HCT116 (cell line): ENCODE measurements around the gene ACOX3. TPM values are rescaled to one million over a fixed set of nuclear protein-coding genes. Genes with fewer than 3 reads are reported as not detected.

Experiments
- ATAC-seq: fragments of 200-7000 bp; cut with Tn5 transposase; 2 replicates; pipeline ENCODE4 v1.9.1; 2020; ENCODE audit warnings: mild to moderate bottlenecking, moderate library complexity
- BruUV-seq: library from RNA; stranded (reverse); fragments of 400-500 nt; replicated peaks from 2 replicates; lab custom pipeline; 2021; lab: Mats Ljungman, UMichigan
- CTCF ChIA-PET: fragments of 300-600 bp; sonication (Branson Sonifier 250); formaldehyde crosslinking; loops from one replicate; lab custom pipeline; 2021; ENCODE audit warnings: antibody characterized with exemption; lab: Charles Lee
- POLR2A ChIA-PET: fragments of 300-600, 350-600 bp; sonication (Branson Sonifier 250); formaldehyde crosslinking; loops from one replicate; lab custom pipeline; 2021; ENCODE audit warnings: antibody characterized with exemption; lab: Charles Lee
- RAD21 ChIA-PET, 2 experiments: fragments of 300-600 bp; sonication (Branson Sonifier 250); formaldehyde crosslinking; loops; one replicate each; lab custom pipeline; 2023; ENCODE audit warnings: low total read pairs in 2 of 2; ENCODE audit not compliant: uncharacterized antibody in 2 of 2, unreplicated experiment in 2 of 2, low non-redundant PET in 1 of 2; lab: Charles Lee
- DNase-seq: peaks from one replicate; pipeline ENCODE4 v3.0.0-alpha.2; 2010; ENCODE audit warnings: low read depth, low spot score
- H2AFZ ChIP-seq: fragments of 200-600 bp; shearing (Covaris generic), sonication (generic); 2 replicates; pipeline ENCODE4 v1.6.1; 2017; ENCODE audit warnings: low read depth, mixed run types, mixed read lengths, antibody characterized with exemption, low read length; ENCODE audit not compliant: poor library complexity, severe bottlenecking
- H3K27ac ChIP-seq: 2 replicates; pipeline ENCODE4 v1.5.1; 2012; ENCODE audit warnings: low read depth, low read length
- H3K27me3 ChIP-seq: fragments of 200-600 bp; sonication (generic); 2 replicates; pipeline ENCODE4 v1.6.1; 2016; ENCODE audit warnings: mixed run types, low read length, mixed read lengths; ENCODE audit not compliant: insufficient read depth
- H3K36me3 ChIP-seq, 2 experiments: fragments of 200-500 bp in 1 of 2; fragments of 200-600 bp in 1 of 2; sonication (Bioruptor generic) in 1 of 2; sonication (generic) in 1 of 2; 2 replicates each; pipeline versions ENCODE4 v1.5.1 to v1.6.1; 2014 to 2016; ENCODE audit warnings: low read length in 2 of 2, inconsistent platforms in 1 of 2, mixed read lengths in 1 of 2, mixed run types in 1 of 2; ENCODE audit not compliant: insufficient read depth in 2 of 2, control insufficient read depth in 1 of 2
- H3K4me1 ChIP-seq, 2 experiments: fragments of 200-600 bp in 1 of 2; sonication (generic) in 1 of 2; 2 replicates each; pipeline versions ENCODE4 v1.5.1 to v1.6.1; 2012 to 2017; ENCODE audit warnings: low read length in 2 of 2, inconsistent platforms in 1 of 2, mild to moderate bottlenecking in 1 of 2, mixed read lengths in 1 of 2, mixed run types in 1 of 2, moderate library complexity in 1 of 2; ENCODE audit not compliant: insufficient read depth in 2 of 2, control insufficient read depth in 1 of 2
- H3K4me2 ChIP-seq: fragments of 200-600 bp; sonication (generic); 2 replicates; pipeline ENCODE4 v1.6.1; 2017; ENCODE audit warnings: mixed run types, low read length, mixed read lengths
- H3K4me3 ChIP-seq, 2 experiments: fragments of 200-600 bp in 1 of 2; sonication (generic) in 1 of 2; replicated peaks in 1 of 2; 2 replicates each; pipeline ENCODE4 v1.5.1; 2011 to 2016; ENCODE audit warnings: low read length in 2 of 2, control low read depth in 1 of 2, low read depth in 1 of 2, mild to moderate bottlenecking in 1 of 2, mixed read lengths in 1 of 2, mixed run types in 1 of 2
- H3K79me2 ChIP-seq: fragments of 200-600 bp; sonication (generic); 2 replicates; pipeline ENCODE4 v1.6.1; 2017; ENCODE audit warnings: mild to moderate bottlenecking, mixed run types, low read length, moderate library complexity, mixed read lengths; ENCODE audit not compliant: insufficient read depth
- H3K9ac ChIP-seq: fragments of 200-600 bp; sonication (generic); 2 replicates; pipeline ENCODE4 v1.6.1; 2016; ENCODE audit warnings: low read length, mixed read lengths
- H3K9me2 ChIP-seq: fragments of 200-600 bp; sonication (generic), shearing (Covaris generic); 2 replicates; pipeline ENCODE4 v1.6.1; 2017; ENCODE audit warnings: mixed run types, mild to moderate bottlenecking, moderate library complexity; ENCODE audit not compliant: insufficient read depth
- H3K9me3 ChIP-seq, 2 experiments: fragments of 200-500 bp in 1 of 2; fragments of 200-600 bp in 1 of 2; sonication (Bioruptor generic) in 1 of 2; sonication (generic) in 1 of 2; 2 replicates each; pipeline ENCODE4 v1.6.1; 2014 to 2017; ENCODE audit warnings: low read length in 2 of 2, mixed read lengths in 2 of 2, inconsistent platforms in 1 of 2, low read depth in 1 of 2, mild to moderate bottlenecking in 1 of 2, mixed run types in 1 of 2, moderate library complexity in 1 of 2; ENCODE audit not compliant: control insufficient read depth in 1 of 2, insufficient read depth in 1 of 2
- H4K20me1 ChIP-seq: fragments of 200-600 bp; sonication (generic), shearing (Covaris generic); 2 replicates; pipeline ENCODE4 v1.6.1; 2017; ENCODE audit warnings: mixed run types, mild to moderate bottlenecking, moderate library complexity; ENCODE audit not compliant: insufficient read depth
- ATF3 ChIP-seq: IDR thresholded peaks from 2 replicates; pipeline ENCODE4 v1.6.1; 2012
- CBX3 ChIP-seq: IDR thresholded peaks from 2 replicates; pipeline ENCODE4 v1.6.1; 2012; ENCODE audit warnings: low read depth
- EGR1 ChIP-seq: IDR thresholded peaks from 2 replicates; pipeline ENCODE4 v1.6.1; 2012; ENCODE audit warnings: low read depth
- ELF1 ChIP-seq: IDR thresholded peaks from 2 replicates; pipeline ENCODE4 v1.6.1; 2012; ENCODE audit warnings: low read depth, borderline replicate concordance
- EZH2 ChIP-seq: fragments of 200-600 bp; sonication (generic); IDR thresholded peaks from 2 replicates; pipeline ENCODE4 v1.6.1; 2017; ENCODE audit warnings: antibody characterized with exemption, mixed run types
- FOSL1 ChIP-seq: IDR thresholded peaks from 2 replicates; pipeline ENCODE4 v1.6.1; 2012; ENCODE audit warnings: low read depth
- JUND ChIP-seq: IDR thresholded peaks from 2 replicates; pipeline ENCODE4 v1.6.1; 2012
- RAD21 ChIP-seq: IDR thresholded peaks from 2 replicates; pipeline ENCODE4 v1.6.1; 2012; ENCODE audit warnings: low read depth, mild to moderate bottlenecking
- SIN3A ChIP-seq: IDR thresholded peaks from 2 replicates; pipeline ENCODE4 v1.6.1; 2012; ENCODE audit warnings: low read depth
- SP1 ChIP-seq: IDR thresholded peaks from 2 replicates; pipeline ENCODE4 v1.6.1; 2012; ENCODE audit warnings: low read depth
- SRF ChIP-seq: IDR thresholded peaks from 2 replicates; pipeline ENCODE4 v1.6.1; 2012; ENCODE audit warnings: low read depth
- TCF7L2 ChIP-seq: IDR thresholded peaks from 2 replicates; pipeline ENCODE4 v1.7.0; 2011; ENCODE audit warnings: borderline replicate concordance, inconsistent platforms; ENCODE audit not compliant: insufficient read depth, insufficient read length; ENCODE audit errors: extremely low read depth
- ZFX ChIP-seq: fragments of 450-650 bp; IDR thresholded peaks from 2 replicates; pipeline ENCODE4 v1.6.1; 2017
- ZNF274 ChIP-seq: fragments of 200-500 bp; sonication (Bioruptor generic); IDR thresholded peaks from 2 replicates; pipeline ENCODE4 v1.6.1; 2014; ENCODE audit warnings: mild to moderate bottlenecking, low read depth, low read length, inconsistent platforms
- intact Hi-C: fragments of 100-400 bp; cut with micrococcal nuclease; formaldehyde crosslinking; loops from 2 replicates; pipeline ENCODE4 v1.10.0; 2022
- total RNA-seq: library from RNA; stranded (reverse); gene quantifications from one replicate; pipeline ENCODE4 v1.2.1, GENCODE V29; 2021; ENCODE audit not compliant: unreplicated experiment
- TF ChIP-seq, protein P1 (sequence below), 3 experiments: fragments of 200-600 bp in 1 of 3; sonication (generic) in 1 of 3; IDR thresholded peaks in 2 of 3; conservative IDR thresholded peaks in 1 of 3; 2 replicates each; pipeline ENCODE4 v1.5.1; 2012 to 2017; ENCODE audit warnings: low read depth in 2 of 3, low read length in 2 of 3, antibody characterized with exemption in 1 of 3, borderline replicate concordance in 1 of 3, control low read depth in 1 of 3, mild to moderate bottlenecking in 1 of 3, mixed read lengths in 1 of 3, mixed run types in 1 of 3, moderate library complexity in 1 of 3; ENCODE audit not compliant: insufficient read depth in 1 of 3

The ACOX3 gene
- total RNA-seq, 1 experiment from 2014 or later, result 16.9 TPM

- H3K4me1 ChIP-seq, result peaks cover 0 to 6% of the 10 kb centered on the region in 2 experiments; a peak in 1 of 4 replicates
- TF ChIP-seq SIN3A (no peak), CBX3 (no peak), ELF1 (no peak), SP1 (no peak), TCF7L2 (no peak), FOSL1 (no peak), EZH2 (no peak), SRF (no peak), ZFX (no peak), RAD21 (no peak), ATF3 (no peak), JUND (no peak), ZNF274 (no peak), EGR1 (no peak)
- TF ChIP-seq, protein P1, sequence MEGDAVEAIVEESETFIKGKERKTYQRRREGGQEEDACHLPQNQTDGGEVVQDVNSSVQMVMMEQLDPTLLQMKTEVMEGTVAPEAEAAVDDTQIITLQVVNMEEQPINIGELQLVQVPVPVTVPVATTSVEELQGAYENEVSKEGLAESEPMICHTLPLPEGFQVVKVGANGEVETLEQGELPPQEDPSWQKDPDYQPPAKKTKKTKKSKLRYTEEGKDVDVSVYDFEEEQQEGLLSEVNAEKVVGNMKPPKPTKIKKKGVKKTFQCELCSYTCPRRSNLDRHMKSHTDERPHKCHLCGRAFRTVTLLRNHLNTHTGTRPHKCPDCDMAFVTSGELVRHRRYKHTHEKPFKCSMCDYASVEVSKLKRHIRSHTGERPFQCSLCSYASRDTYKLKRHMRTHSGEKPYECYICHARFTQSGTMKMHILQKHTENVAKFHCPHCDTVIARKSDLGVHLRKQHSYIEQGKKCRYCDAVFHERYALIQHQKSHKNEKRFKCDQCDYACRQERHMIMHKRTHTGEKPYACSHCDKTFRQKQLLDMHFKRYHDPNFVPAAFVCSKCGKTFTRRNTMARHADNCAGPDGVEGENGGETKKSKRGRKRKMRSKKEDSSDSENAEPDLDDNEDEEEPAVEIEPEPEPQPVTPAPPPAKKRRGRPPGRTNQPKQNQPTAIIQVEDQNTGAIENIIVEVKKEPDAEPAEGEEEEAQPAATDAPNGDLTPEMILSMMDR (IDR thresholded peaks at IDR 0.05 in 2 of 3, conservative IDR thresholded peaks at IDR 0.05 in 1 of 3; ENCODE audit: borderline replicate concordance in 1 of 3, insufficient read depth in 1 of 3, low read depth in 2 of 3, low read length in 2 of 3), result no peak
- no peaks in the 10 kb centered on the region for H3K27me3 ChIP-seq
- ChIA-PET POLR2A (no interaction called here), RAD21 (no interaction called here), CTCF (no interaction called here)
- DNase-seq (no peak), ATAC-seq (no peak)
- H3K4me2 ChIP-seq, result no peak overlapping the region
- no peaks in the 10 kb centered on the region for H3K9me2 ChIP-seq
- H3K4me3 ChIP-seq, result no peak overlapping the region
- H2AFZ ChIP-seq, result no peak overlapping the region
- no peak overlapping the region for H3K27ac ChIP-seq
- intact Hi-C loops, result no loop called here
- H3K36me3 ChIP-seq, result no peaks in the 10 kb centered on the region
- H3K9ac ChIP-seq, result no peak overlapping the region
- BruUV-seq, result no TSS peak
- no peaks in the 10 kb centered on the region for H3K79me2 ChIP-seq
- no peaks in the 10 kb centered on the region for H3K9me3 ChIP-seq
- no peaks in the 10 kb centered on the region for H4K20me1 ChIP-seq
Measured at GRCh38 chr4:8384397-8385060, 56.0 kb downstream of the ACOX3 start.
